Lower lobe of right lung (tissue), 2 donors: ENCODE results near the gene HOXA13. TPM values are rescaled to one million over a fixed set of nuclear protein-coding genes. Genes with fewer than 3 reads are reported as not detected.

Experiments
- ATAC-seq, 2 donors: fragments of 200-7000 bp; cut with Tn5 transposase; one replicate each; pipeline ENCODE4 v1.9.1; 2020 to 2022; ENCODE audit warnings: mild to moderate bottlenecking in 2 of 2, moderate library complexity in 2 of 2
- DNase-seq: peaks from one replicate; pipeline ENCODE4 v3.0.0-alpha.2; 2020
- H3K27ac ChIP-seq: fragments of 200-600 bp; one replicate; pipeline ENCODE4 v1.8.0; 2022
- H3K27me3 ChIP-seq: fragments of 200-600 bp; one replicate; pipeline ENCODE4 v1.8.0; 2022; ENCODE audit warnings: low read depth
- H3K36me3 ChIP-seq: fragments of 200-600 bp; one replicate; pipeline ENCODE4 v1.8.0; 2022; ENCODE audit warnings: mild to moderate bottlenecking
- H3K4me1 ChIP-seq: fragments of 200-600 bp; one replicate; pipeline ENCODE4 v1.8.0; 2022
- H3K4me3 ChIP-seq: fragments of 200-600 bp; one replicate; pipeline ENCODE4 v1.8.0; 2022; ENCODE audit warnings: mild to moderate bottlenecking
- H3K9me3 ChIP-seq: fragments of 200-600 bp; one replicate; pipeline ENCODE4 v1.8.0; 2022
- intact Hi-C: fragments of 100-400 bp; cut with DNase I; formaldehyde crosslinking; loops from one replicate; pipeline ENCODE4 v1.11.0; 2022
- total RNA-seq: library from RNA; stranded (reverse); fragmentation: NEBNext Ultra II Directional; extraction: Animal tissue kit (Norgen Biotek cat#: 25700); gene quantifications from one replicate; pipeline ENCODE4 v1.2.1, GENCODE V29; 2021
- TF ChIP-seq, protein P1 (sequence below): fragments of 200-600 bp; IDR thresholded peaks from one replicate; pipeline ENCODE4 v1.8.0; 2022; ENCODE audit warnings: antibody characterized with exemption, mild to moderate bottlenecking
- donor health status: DM: no; HTN: yes; CAD: no; lungs with severe emphysema.

HOXA13 gene
- total RNA-seq, 1 donor from 2014 or later = not detected

DNA sequence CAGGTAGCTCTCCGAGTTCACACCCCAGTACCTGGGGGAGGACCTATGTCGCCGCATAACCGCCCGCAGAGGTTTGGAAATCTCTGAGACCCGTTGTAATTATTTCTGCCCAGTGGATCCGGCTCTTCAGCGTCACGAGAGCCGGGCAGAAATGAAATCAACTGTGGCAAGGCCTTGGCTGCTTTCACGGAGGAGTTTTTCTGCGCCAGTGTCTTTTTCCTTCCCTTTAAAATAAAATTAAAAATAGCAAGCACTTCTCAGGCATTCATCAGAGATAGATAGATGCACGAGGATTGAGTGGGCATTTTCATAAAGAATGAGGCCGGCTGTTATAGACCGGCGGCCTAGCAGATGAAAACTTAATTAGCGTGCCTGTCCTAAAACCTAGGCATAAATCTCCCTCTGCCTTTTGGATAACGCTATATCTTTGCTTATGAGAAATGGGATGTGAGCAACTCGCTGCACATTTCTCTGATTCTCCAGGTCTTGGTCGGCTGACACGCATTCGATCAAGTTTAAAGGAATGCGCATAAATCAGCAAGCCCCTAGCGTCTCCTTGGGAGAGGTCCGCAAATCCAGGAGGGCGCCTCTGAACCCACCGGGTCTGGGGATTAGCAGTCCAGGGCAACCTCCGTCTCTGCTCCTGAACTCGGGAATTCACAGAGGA lies 6.4 kb downstream of the HOXA13 start:
- no peak for DNase-seq
- Histone ChIP-seq H3K4me3 (peak overlapping the region; percentile 46), H3K27me3 (peaks cover 100% of the 10 kb centered on the region), H3K36me3 (no peaks in the 10 kb centered on the region), H3K4me1 (peaks cover 36% of the 10 kb centered on the region), H3K27ac (no peak overlapping the region), H3K9me3 (no peaks in the 10 kb centered on the region)
- TF ChIP-seq, protein P1, sequence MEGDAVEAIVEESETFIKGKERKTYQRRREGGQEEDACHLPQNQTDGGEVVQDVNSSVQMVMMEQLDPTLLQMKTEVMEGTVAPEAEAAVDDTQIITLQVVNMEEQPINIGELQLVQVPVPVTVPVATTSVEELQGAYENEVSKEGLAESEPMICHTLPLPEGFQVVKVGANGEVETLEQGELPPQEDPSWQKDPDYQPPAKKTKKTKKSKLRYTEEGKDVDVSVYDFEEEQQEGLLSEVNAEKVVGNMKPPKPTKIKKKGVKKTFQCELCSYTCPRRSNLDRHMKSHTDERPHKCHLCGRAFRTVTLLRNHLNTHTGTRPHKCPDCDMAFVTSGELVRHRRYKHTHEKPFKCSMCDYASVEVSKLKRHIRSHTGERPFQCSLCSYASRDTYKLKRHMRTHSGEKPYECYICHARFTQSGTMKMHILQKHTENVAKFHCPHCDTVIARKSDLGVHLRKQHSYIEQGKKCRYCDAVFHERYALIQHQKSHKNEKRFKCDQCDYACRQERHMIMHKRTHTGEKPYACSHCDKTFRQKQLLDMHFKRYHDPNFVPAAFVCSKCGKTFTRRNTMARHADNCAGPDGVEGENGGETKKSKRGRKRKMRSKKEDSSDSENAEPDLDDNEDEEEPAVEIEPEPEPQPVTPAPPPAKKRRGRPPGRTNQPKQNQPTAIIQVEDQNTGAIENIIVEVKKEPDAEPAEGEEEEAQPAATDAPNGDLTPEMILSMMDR = no peak
- intact Hi-C loops = loop anchor here (10.0 kb wide), 1 partner anchor 891 kb away; no protein-coding TSS in a partner anchor
- no peak for ATAC-seq

DNA sequence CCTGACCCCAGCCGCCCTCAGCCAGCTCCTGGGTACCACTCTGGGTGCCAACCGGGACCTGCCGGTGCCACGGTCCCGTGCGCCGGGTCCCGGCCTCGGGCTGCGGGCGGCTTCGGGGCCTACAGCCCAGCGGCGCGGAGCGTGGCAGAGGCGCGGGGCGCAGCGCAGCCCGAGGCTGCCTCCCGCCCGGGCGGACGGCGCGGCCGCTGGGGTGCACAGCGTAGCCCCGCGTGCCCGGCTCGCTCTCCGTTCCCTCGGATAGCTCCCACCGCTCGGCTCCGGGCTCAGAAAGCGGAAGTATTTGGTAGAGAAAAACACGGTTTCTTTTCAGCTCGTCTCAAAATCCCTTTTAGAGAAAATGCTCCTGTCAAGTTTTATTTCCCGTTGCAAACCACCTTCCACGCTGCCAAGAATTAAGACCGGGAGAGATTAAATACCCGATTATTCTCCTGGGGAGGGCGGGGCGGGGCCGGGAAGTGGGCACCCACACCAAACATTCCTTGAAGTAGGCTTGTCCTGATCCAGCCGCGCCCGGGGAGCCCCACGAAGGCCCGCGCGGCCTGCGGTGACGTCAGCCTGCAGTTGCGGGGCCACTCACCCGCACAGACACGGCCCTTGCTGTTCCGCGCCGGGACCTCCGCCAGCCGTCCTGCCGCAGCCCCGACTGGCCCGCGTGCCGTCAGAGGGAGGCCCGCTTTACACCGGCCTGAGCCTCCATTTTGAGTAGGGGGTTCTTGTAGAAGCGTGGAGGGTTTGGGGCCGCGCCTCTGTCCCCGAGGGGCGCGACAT lies 7.2 kb downstream of the HOXA13 start:
- H3K27ac ChIP-seq = no peak overlapping the region
- peaks cover 41% of the 10 kb centered on the region for H3K4me1 ChIP-seq
- ATAC-seq = peak; percentile 59 to 66
- H3K9me3 ChIP-seq = no peaks in the 10 kb centered on the region
- H3K36me3 ChIP-seq = no peaks in the 10 kb centered on the region
- H3K27me3 ChIP-seq = peaks cover 100% of the 10 kb centered on the region
- peak overlapping the region; percentile 46 for H3K4me3 ChIP-seq
- TF ChIP-seq, protein P1 = no peak
- no peak for DNase-seq
- intact Hi-C loops = loop anchor here (10.0 kb wide), 1 partner anchor 892 kb away; no protein-coding TSS in a partner anchor

DNA sequence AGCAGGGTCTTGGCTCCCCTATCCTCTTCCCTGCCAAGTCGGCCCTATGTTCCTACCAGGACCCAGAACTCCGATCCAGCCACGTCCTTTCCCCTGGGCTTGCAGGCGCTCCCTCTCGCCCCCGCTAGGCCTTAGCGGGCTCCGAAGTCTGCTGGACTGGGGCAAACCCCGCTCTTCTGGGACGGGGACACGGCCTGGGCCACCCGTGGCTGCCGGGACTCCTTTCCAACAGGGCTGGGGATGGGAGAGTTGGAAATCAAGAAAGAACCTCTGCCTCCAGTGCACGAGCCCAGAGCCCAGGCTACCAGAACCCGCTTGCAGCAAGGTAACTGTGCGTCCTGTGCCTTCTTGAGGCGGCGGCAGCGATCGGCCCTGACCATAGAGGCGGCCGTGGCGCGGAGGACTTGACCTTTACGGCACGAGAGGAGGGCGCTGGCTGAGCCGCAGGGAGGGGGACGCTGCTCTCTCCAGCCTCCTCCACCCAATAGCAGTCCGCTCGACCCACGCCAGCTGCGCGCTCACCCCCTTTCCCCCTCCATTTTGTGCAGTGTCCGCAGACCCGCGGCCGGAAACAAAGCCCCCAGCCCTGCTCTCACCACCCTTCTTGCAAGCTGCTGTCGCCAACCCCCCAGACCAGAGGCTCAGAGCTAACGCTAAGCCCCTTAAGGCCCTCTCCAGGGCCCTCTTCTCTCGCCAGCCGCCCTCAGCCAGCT lies 7.9 kb downstream of the HOXA13 start:
- TF ChIP-seq, protein P1 = no peak
- no peak for DNase-seq
- Histone ChIP-seq H3K27me3 (peaks cover 100% of the 10 kb centered on the region), H3K27ac (no peak overlapping the region), H3K36me3 (no peaks in the 10 kb centered on the region), H3K4me1 (peaks cover 42% of the 10 kb centered on the region), H3K9me3 (no peaks in the 10 kb centered on the region), H3K4me3 (peak overlapping the region; percentile 46)
- ATAC-seq = peak; percentile 5 to 11
- intact Hi-C loops = loop anchor here (10.0 kb wide), 1 partner anchor 893 kb away; no protein-coding TSS in a partner anchor

DNA sequence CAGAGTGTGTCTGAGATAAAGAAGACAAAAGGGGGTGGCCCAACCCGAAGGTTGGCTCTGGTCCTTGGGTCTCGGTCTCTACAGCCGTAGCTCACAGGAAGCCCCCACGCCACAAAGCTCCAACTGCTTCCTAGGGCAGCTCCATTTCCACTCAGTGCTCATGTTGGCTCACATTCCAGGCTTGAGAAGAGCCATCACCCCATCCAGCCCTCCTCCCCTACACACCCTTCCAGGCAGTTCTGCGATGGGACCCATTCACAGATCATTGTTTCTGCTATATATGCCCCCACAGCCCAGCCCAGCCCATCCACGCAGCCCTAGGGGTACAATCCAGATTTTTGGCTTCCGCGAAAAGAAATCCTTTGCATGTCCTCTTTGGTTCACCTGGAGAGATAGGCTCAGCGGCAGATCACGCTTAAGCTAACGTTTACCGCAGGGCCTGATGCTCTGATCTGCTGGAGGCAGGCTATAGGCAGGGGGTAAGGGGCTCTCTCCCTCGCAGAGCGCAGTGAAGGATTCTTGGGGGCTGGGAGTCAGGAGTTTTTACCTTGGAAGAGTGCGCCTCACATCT lies 8.6 kb downstream of the HOXA13 start:
- intact Hi-C loops = loop anchor here (10.0 kb wide), 1 partner anchor 894 kb away; no protein-coding TSS in a partner anchor
- Histone ChIP-seq H3K36me3 (no peaks in the 10 kb centered on the region), H3K4me1 (peaks cover 42% of the 10 kb centered on the region), H3K27me3 (peaks cover 100% of the 10 kb centered on the region), H3K9me3 (no peaks in the 10 kb centered on the region), H3K4me3 (no peak overlapping the region), H3K27ac (no peak overlapping the region)
- DNase-seq (no peak), ATAC-seq (no peak)
- TF ChIP-seq, protein P1 = no peak
